HG02852 (cell line): ENCODE measurements around the gene FAM120AOS.

ENCODE experiments used
- ATAC-seq: cut with Tn5 transposase; IDR thresholded peaks from one replicate; pipeline ENCODE4 v1.9.1; 2021; ENCODE audit warnings: mild to moderate bottlenecking, moderate library complexity; ENCODE audit not compliant: unreplicated experiment

The FAM120AOS gene

DNA sequence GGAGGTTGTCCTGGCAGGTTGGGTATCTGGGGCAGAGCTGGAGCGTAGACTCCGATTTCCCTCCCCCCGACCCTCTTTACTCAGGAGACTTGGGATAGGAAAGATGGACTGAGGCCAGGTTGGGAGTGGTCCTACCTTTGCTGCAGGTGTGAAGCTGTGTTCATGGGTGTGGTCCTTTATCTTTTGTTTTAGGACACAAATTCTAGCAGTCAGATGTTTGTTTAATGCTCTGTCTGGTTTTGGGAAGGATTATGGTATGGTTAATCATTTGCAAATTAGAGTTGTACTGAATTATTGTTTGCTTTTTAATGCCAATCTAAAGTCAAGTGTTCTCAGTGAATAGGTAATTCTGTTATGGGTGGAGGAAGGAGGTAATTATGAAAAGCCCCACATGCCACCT is 14.1 kb upstream of the FAM120AOS start:
- no peak for ATAC-seq

DNA sequence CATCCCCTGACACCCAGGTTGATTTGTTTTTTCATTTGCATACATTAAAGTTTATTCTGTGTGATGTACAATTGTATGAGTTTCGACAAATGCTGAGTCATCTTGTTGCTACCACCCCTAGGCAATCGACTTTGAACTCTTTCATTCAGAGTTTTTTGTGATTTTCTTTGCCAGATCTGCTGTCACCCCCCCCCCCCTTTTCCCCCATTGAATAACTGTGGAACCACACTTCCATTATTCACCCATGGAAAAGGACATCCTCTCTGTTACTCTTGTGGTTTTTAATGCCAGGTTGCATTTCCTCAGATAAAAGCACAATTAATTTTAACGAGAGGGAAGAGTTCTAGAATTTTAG is 13.7 kb upstream of the FAM120AOS start:
- no peak for ATAC-seq

DNA sequence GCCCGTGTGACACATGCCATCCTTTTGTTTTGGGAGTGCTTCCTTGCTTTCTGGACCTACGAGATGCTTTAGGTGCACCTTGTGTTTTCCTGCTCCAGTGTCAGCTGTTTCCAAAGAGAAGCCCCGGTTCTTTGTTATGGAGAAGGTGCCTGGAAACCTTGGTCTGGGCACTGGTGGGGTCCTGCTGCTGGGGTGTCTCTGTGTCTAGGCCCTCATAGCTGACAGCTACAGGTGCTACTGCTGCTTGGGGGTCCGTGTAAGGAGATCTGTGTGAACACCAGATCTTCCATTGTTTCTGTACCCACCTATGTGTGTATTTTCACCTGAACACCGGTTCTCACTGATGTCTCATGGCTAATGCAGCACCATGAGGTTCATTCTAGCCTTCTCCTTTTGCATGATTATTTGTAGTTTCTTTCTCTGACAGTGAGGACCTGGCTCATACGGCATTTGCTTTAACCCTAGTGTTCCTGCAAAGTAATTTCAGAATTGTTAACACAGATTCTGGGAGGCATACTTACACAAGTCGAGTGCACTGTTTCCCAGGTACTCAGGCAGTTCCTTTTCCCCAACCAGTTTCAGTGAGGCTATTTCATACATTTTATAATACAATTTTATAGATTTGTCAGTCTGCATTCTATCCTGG is 13.2 kb upstream of the FAM120AOS start:
- ATAC-seq = no peak

DNA sequence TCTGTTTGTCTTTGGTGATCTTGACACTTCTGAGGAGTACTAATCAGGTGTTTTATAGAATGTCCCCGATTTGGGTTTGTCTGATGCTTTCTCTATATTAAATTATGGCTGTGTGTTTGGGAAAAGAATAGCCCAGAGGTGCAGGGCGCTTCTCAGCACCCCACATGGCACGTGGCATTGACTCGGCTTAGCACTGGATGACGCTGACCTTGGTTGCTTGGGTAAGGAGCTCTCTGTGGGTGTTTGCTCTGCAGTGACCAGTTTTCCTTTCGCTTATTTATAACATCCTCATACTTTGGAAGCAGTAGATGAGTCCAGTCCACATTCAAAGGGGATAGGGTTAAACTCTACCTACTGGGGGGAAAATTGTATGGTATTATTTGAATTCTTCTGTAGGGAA is 12.5 kb upstream of the FAM120AOS start:
- no peak for ATAC-seq

DNA sequence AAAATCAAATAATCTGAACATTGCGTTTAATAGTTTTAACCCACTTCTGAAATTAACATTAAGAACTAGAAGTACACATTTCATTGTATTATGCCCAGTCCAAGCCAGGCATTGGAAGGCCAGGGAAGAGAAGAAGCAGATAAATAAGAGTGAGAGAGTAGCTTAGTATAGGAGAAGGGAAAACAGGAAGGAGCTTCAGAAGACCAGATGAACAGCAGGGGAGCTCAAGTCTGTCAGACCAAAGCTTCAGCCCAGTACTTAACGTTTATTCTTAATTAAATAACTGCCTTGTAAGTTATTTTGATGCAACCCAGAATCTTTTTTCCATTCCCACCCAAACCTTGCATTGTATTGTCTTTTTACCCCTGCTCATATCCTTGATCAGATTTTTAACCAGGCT is 11.5 kb upstream of the FAM120AOS start:
- ATAC-seq = no peak

DNA sequence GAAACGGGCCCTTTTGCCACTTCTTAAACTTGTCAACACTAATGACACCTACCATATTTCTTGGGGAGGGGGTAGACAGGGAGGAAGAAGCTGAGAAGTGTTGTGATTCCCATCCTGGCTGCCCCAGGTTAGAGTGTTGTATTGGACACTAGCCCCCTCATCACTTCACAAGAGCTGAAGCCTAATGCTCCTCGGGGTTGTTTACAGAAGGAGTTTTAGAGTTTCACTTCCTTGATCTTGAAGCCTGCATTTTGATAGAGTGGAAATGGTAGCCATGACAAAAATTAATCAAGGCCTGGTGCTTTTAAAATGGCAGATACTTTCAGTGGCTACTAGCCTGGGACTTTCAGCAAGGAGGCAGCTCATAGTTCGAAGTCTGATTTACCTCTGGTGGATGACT is 11.0 kb upstream of the FAM120AOS start:
- ATAC-seq = no peak

DNA sequence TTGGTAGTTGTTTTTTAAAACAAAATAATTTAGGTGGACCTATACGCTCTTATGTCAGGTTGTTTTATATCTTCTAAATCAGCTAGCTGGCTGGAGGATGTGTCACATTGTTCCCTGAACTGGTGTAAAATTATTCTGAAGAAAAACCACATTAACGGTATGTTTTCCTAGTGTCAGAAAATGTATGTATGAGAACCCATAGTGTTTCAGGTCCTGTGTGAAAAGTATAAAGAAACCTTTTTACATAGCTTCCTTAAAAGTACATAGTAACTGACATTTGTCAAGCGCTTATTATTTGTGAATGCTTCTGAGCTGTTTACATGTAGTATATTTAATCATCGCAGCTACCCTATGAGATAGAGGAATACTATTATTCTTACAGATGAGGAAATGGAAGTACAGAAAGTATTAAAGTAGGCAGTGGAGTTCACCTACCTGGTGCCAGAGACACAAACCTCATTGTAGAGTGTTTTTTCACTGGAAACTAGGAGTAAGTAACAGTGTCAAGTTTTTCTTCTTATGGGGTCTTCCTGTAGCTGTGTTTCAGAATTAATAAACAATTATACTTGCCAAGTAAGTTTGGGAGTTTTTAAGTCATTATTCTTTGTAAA is 10.4 kb upstream of the FAM120AOS start:
- ATAC-seq = no peak

DNA sequence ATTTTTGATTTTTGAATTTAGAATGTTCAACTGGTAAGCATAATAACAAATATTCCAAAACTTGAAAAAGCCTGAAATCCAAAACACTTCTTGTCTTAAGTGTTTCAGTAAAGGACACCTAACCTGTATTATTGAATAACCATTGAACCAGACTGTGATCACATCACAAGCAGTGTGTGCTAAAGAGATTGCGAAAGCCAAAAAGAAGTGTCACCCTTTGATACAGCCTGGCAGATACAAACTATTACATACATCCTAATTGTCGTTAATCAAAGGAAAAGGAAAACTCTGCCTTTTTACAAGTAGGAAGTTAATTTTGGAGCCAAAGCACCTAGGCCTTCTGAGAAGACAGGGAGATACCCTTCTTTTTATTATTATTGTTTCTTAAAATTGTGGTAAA is 8.4 kb upstream of the FAM120AOS start:
- ATAC-seq = no peak

DNA sequence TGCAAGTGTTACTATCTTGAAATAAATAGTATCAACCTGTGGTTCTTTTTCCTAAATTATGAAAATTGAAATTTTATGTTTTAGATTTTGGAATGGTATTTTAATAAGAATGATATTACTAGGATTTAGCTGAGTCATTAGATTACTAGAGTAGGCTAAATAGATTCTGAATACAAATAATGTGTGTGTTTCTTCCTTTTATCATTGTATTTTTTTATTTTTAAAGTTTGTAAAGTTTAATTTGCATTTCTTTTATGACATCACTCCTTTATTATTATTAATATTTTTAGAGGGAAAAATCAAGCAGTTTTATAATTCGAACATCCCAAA is 8.0 kb upstream of the FAM120AOS start:
- no peak for ATAC-seq

DNA sequence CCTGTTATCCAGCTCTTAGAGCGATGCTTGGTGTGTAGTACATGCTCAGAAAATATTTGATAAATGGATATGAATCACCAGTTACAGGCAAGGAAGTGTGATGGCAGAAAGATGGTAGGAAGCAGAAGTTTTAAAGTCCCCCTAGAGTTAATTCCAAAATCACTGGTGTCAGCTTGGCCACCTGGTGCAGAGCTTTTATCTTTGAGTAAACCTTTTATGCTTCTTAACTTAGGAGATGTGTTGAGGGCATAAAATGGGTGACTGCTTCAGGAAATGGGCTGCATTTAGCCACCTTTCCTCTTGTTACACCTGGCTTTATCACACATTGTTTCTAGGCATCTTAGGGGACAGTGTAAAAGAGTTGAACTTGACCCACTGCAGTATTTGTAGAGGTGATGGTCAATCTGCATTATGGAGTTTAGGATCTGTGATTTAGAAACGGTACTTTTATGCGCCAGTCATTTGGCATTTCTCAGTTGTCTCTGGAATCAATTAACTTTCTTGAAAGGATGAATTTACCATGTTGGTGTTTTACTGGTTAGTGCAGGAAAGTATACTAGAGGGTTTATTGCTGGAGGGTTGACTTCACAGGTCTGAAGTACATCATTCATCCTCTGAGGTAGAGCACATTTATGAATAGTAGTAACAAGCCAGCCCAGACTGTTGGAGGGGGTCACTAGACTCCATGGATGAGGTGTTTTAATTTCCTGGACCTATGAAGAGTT is 7.5 kb upstream of the FAM120AOS start:
- ATAC-seq = no peak

DNA sequence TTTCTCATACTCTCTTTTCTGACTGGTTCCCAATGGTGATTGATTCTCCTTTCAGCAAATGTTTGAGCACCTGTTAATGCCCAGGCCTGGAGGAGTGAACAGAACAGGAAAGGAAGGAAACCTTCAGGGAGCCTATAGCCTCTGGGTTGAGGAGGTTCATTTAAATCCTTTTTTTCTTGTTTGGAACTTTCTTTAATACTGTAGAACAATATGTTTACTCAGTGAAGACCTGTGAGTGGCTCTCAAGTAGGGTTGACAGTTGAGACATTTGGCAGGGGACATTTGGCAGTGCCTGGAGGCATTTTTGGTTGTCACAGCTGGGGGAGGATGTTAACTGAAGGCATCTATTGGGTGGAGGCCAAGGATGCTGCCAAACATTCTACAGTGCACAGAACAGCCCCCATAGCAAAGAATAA is 6.1 kb upstream of the FAM120AOS start:
- no peak for ATAC-seq

DNA sequence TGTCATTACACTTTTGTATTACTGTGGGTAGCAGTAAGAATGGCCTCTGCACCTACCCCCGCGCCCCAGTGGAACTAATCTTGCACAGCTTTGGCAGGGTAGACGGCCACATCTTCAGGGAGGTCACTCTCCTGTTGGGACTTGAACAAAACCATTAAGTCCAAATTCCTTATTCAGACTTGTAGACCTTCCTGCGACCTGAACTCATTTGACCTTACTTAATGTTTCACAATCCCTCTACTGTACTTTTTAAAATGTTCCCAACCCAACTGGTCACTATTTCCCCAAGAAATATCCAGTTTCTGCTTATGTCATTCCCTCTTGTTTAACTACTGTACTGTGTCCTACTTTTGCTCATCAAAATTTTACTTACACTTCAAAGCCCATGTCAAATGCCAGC is 5.3 kb upstream of the FAM120AOS start:
- no peak for ATAC-seq

DNA sequence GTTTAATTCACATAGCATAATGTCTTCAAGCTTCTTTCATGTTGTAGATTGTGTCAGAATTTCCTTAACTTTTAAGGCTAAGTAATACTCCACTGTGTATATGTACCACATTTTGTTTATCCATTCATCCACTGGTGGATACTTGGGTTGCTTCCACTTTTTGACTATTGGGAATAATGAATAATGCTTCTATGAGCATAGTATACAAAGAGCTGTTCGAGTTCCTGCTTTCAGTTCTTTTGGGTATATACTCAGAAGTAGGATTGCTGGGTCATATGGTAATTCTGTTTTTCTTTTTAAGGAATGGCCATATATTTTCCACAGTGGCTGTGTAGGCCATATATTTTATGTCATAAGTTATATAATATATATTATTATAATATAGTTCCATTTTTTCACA is 3.6 kb upstream of the FAM120AOS start:
- ATAC-seq = no peak

DNA sequence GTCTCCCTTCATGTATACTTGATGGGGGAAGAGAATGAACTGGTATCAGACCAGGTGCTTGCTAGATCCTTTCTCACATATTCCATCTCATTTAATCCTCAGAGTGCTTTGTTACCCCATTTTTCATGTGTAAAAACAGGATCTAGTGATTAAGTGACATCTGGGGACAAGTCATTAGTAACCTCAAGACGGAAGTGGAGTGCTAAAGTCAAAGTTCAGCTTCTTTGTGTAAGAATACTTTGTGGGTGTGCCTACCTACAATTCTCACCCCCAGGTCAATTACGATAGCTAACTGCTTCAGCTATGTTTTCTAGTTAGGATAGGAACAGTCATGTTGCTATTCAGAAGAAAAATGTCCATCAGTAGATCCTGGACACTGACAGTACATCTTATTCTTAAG is 3.1 kb upstream of the FAM120AOS start:
- no peak for ATAC-seq

DNA sequence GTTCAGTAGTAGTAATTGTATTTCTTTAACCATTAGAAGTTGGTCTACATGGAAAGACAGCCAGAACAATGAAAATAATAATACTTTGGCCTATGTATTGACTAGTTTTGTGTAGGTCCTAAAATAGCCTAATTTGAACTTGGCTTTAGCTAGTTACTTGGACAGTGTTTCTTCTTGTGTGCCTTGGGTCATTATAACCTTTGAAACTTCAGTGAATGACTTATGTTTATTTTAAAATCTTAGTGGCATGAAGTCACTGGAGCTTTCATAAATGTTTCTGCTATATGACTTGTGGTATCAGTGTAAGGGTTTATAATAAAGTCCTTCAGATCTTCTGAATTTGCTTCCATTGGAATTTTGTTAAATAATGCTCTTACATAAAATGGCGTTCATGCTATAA is 2.6 kb upstream of the FAM120AOS start:
- ATAC-seq = no peak

DNA sequence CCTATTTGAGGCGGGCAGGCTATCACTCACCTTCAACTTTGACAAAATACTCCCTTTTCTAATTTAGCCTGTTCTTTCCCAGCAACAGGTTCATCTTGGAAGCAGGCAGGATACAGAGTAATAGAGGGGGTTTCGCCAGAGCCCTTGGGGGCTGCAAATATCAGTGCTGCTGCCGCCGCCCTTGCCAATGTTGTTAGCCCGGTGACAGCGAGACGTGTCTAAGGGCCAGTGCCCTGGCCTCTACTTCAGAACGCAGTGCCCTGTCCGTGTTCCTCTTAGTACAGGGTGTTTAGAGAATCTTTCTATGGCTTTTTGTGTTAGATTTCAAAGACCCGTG is 703 bp downstream of the FAM120AOS start:
- ATAC-seq = no peak

DNA sequence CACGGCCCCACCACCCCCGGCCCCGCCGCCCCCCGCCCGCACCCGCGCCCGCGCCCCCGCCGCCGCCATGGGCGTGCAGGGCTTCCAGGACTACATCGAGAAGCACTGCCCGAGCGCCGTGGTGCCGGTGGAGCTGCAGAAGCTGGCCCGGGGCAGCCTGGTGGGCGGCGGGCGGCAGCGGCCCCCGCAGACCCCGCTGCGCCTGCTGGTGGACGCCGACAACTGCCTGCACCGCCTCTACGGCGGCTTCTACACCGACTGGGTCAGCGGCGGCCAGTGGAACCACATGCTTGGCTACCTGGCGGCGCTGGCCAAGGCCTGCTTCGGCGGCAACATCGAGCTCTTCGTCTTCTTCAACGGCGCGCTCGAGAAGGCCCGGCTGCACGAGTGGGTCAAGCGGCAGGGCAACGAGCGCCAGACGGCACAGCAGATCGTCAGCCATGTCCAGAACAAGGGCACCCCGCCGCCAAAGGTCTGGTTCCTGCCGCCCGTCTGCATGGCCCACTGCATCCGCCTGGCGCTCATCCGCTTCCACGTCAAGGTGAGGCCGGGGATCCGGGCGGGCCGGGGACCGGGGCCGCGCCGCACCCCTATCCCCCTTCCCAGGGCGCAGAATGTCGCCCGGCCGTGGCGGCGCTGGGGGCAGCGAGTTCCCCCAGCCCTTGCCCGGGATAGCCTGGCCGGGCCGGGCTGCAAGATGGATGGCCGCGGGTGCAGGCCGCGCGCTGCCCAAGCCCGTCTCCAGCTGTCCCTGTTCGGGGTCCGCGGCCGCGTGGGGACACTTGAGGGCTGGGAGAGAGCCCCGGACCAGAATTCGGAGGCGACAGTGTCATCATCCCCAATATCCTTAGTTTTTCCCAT is 1.3 kb downstream of the FAM120AOS start:
- ATAC-seq = peak; percentile 13

DNA sequence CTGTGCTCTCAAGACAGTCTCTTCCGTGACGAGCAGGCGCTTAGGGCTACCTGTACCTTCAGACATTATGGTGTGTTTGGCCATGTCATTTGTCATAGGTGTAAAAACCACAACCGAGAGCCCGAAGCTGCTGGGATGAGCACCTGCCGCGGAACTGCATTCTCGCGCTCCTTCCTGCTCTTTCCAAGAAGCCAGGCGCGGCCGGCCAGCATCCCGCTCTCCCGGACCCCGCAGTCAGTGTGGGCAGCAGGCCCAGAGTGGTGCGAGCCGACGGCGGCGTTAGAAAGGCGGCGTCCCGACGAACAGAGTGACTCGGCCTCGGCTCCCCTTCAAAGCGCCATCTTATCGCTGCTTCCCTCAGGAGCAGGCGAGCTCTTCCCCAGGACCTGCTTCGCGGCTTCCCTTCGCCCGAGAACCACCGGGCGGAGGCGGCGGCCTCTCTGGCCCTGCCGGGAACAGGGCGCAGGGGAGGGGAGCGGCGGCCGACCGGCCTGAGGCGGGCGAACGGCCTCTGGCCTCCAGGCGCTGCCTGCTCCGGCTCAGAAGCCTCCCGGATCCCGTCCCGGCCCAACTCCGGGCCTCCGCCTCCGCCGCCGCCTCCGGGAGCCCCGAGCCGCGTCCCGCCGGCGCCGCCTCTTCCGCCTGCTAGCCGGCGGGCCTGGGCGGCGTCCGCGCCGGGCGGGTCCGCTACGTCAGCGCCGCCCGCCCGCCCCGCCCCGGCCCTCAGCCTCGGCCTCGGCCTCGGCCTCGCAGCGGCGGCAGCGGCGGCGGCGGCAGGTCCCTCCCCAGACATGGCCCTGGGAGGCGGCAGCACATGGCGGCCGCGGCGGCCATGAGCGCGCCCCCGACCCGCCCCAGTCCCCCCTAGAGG is 2.2 kb downstream of the FAM120AOS start, which contains the start of gene FAM120A:
Gene FAM120A (plus strand): TSS at position 741 of the 871 bp plus-strand sequence. CDS start 231 bp downstream, outside the sequence.
- ATAC-seq = peak; percentile 62

DNA sequence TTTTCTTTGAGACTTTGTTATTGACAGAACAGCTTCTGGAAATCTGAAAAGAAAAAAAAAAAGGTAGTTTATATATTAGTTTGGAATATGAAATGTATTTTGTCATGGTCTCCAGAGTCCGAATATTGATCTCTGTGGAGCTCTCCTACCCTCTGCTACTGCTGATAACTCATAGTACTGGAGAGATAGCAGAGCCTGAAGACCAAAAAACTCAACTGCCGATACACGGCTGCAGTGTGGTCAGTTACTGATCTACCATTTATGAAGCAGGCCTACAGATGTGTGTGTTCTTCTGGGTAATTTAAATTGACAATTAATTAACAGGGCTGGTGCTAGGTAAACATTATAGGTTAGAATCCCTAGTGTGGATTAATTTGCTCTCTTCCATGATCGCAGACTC is 5.7 kb downstream of the FAM120AOS start:
- no peak for ATAC-seq

DNA sequence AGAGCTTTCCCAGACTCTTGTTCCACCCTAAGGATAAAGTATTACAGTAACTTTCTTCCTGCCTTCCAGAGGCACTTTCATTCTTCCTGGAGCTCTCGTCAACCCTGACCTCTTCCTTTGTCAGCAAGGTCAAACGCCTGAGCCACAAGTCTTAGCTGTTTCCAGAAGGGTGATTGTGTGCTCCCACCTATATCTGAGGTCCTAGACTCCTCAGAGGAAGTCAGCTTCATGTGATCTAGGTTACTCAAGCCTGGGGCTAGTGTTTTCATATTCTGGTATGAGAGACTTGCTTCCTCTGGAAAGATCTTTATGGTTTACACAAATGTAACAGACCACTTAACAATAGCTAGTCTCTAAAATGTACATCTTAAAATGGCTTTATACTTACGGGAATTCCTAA is 7.3 kb downstream of the FAM120AOS start:
- ATAC-seq = no peak
